DOHH2 (cell line): Measurements from ENCODE around the gene ATG12.

Experiments
- H3F3A ChIP-seq: fragments of 200-600 bp; sonication (generic), shearing (Covaris generic); 2 replicates; pipeline ENCODE4 v1.6.0; 2016; ENCODE audit warnings: antibody characterized with exemption, mild to moderate bottlenecking; ENCODE audit not compliant: control insufficient read depth, insufficient read depth
- H3K27ac ChIP-seq: fragments of 200-600 bp; sonication (generic); 2 replicates; pipeline ENCODE4 v1.5.1; 2014; ENCODE audit warnings: low read depth, mild to moderate bottlenecking, low read length, moderate library complexity
- H3K27me3 ChIP-seq: fragments of 200-600 bp; sonication (generic); 2 replicates; pipeline ENCODE4 v1.6.1; 2014; ENCODE audit warnings: mild to moderate bottlenecking, low read length, mixed read lengths; ENCODE audit not compliant: control insufficient read depth
- H3K36me3 ChIP-seq: fragments of 200-600 bp; sonication (generic); 2 replicates; pipeline ENCODE4 v1.6.1; 2014; ENCODE audit warnings: mild to moderate bottlenecking, low read length, moderate library complexity, mixed read lengths; ENCODE audit not compliant: control insufficient read depth
- H3K4me1 ChIP-seq: fragments of 200-600 bp; sonication (generic); 2 replicates; pipeline ENCODE4 v1.6.1; 2014; ENCODE audit warnings: mild to moderate bottlenecking, low read length, mixed read lengths; ENCODE audit not compliant: control insufficient read depth
- H3K4me2 ChIP-seq: fragments of 200-600 bp; sonication (generic); 2 replicates; pipeline ENCODE4 v1.6.0; 2014; ENCODE audit warnings: mild to moderate bottlenecking, low read length, moderate library complexity
- H3K4me3 ChIP-seq: fragments of 200-600 bp; sonication (generic); 2 replicates; pipeline ENCODE4 v1.5.1; 2014; ENCODE audit warnings: mild to moderate bottlenecking, low read length, mixed read lengths
- H3K79me2 ChIP-seq: fragments of 200-600 bp; sonication (generic); 2 replicates; pipeline ENCODE4 v1.6.1; 2014; ENCODE audit warnings: mild to moderate bottlenecking, low read length, mixed read lengths; ENCODE audit not compliant: control insufficient read depth
- H3K9me2 ChIP-seq: fragments of 200-600 bp; sonication (generic); replicated peaks from 2 replicates; pipeline ENCODE4 v1.6.1; 2014; ENCODE audit warnings: mild to moderate bottlenecking, low read length, mixed read lengths; ENCODE audit not compliant: control insufficient read depth
- H3K9me3 ChIP-seq: fragments of 200-600 bp; sonication (generic); 2 replicates; pipeline ENCODE4 v1.6.1; 2014; ENCODE audit warnings: antibody characterized with exemption, low read length, mixed read lengths; ENCODE audit not compliant: control insufficient read depth, insufficient read depth
- H4K20me1 ChIP-seq: fragments of 200-600 bp; sonication (generic); 2 replicates; pipeline ENCODE4 v1.6.0; 2014; ENCODE audit warnings: low read depth, mild to moderate bottlenecking, antibody characterized with exemption, low read length, moderate library complexity; ENCODE audit not compliant: control insufficient read depth, insufficient read depth
- EZH2phosphoT487 ChIP-seq: fragments of 200-600 bp; sonication (generic); IDR thresholded peaks from 2 replicates; pipeline ENCODE4 v1.6.1; 2017; ENCODE audit warnings: borderline replicate concordance, mild to moderate bottlenecking, antibody characterized with exemption, low read length, moderate library complexity, mixed read lengths
- TF ChIP-seq, protein P1 (sequence below): fragments of 200-600 bp; sonication (generic); IDR thresholded peaks from one replicate; pipeline ENCODE4 v1.5.1; 2014; ENCODE audit warnings: antibody characterized with exemption, mild to moderate bottlenecking, low read depth, low read length; ENCODE audit not compliant: poor library complexity, severe bottlenecking

Gene ATG12

DNA sequence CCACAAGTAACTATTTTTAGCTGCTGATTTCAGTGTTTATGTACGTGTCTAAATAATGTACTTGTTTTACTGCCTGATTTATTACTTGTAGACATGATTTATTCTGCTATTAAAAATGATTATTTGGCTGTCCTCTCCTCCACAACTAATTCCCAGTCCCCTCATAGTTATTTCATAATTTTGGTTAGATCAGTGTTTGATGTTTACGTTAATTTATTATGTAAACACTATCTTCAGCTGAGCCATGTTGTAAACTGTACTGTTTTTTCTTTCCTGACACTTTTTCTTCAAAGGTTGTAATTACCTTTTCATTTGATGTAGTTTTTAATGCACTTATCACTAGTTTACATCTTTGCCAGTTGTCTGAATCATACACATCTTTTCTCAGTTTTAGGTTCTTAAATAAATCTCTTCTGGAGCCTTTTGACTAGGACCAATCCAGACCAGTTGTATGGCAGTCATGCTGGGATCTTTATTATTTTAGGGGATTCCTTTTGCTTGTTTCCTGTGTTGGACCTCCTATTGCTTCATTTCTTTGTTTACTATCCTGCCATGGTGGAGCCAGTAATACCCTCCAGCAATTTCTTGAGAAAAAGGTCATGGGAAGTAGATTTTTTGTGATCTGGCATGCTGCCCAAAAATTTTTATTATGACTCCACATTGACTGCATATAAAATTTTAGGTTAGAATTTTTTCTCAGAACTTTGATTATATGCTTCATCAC lies 16.4 kb upstream of the ATG12 start:
- Histone ChIP-seq H3K27me3 (no peaks in the 10 kb centered on the region), H3F3A (peaks cover 4% of the 10 kb centered on the region; the same call in 1 of the 2 replicates), H3K4me3 (no peak overlapping the region), H3K79me2 (peaks cover 99% of the 10 kb centered on the region), H3K36me3 (peaks cover 28% of the 10 kb centered on the region), H3K9me2 (no peaks in the 10 kb centered on the region), H3K9me3 (peaks cover 8% of the 10 kb centered on the region; the same call in 1 of the 2 replicates), H3K4me1 (peaks cover 17% of the 10 kb centered on the region), H3K4me2 (no peak overlapping the region), H4K20me1 (peaks cover 3% of the 10 kb centered on the region; the same call in 1 of the 2 replicates), H3K27ac (no peak overlapping the region)
- no peak for TF ChIP-seq EZH2phosphoT487
- TF ChIP-seq, protein P1, sequence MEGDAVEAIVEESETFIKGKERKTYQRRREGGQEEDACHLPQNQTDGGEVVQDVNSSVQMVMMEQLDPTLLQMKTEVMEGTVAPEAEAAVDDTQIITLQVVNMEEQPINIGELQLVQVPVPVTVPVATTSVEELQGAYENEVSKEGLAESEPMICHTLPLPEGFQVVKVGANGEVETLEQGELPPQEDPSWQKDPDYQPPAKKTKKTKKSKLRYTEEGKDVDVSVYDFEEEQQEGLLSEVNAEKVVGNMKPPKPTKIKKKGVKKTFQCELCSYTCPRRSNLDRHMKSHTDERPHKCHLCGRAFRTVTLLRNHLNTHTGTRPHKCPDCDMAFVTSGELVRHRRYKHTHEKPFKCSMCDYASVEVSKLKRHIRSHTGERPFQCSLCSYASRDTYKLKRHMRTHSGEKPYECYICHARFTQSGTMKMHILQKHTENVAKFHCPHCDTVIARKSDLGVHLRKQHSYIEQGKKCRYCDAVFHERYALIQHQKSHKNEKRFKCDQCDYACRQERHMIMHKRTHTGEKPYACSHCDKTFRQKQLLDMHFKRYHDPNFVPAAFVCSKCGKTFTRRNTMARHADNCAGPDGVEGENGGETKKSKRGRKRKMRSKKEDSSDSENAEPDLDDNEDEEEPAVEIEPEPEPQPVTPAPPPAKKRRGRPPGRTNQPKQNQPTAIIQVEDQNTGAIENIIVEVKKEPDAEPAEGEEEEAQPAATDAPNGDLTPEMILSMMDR: no peak

DNA sequence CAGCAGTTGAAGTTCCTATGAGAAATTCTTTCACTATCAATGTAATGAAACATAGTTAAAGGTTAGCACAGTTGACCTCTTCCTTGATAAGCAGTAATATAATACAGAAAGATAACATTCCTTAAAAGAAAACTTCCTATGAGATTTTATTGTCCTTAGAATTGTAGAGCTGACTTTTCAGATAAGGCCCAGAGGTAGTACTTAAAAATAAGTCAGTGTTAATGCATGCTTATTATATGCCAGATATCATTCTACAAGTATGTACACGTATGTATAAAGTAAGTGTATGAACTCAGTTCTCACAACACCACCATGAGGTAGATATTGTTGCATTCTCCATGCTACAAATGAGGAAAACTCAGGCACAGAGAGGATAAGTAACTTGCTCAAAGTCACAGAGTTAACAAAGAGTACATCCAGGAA lies 15.7 kb upstream of the ATG12 start:
- peaks cover 29% of the 10 kb centered on the region for H3K36me3 ChIP-seq
- no peak overlapping the region for H3K27ac ChIP-seq
- peaks cover 99% of the 10 kb centered on the region for H3K79me2 ChIP-seq
- H3K4me2 ChIP-seq: no peak overlapping the region
- peaks cover 5% of the 10 kb centered on the region; the same call in 1 of the 2 replicates for H3K9me3 ChIP-seq
- no peak overlapping the region for H3K4me3 ChIP-seq
- H3K9me2 ChIP-seq: no peaks in the 10 kb centered on the region
- peaks cover 4% of the 10 kb centered on the region; the same call in 1 of the 2 replicates for H3F3A ChIP-seq
- peaks cover 3% of the 10 kb centered on the region; the same call in 1 of the 2 replicates for H4K20me1 ChIP-seq
- TF ChIP-seq, protein P1: no peak
- TF ChIP-seq EZH2phosphoT487: no peak
- no peaks in the 10 kb centered on the region for H3K27me3 ChIP-seq
- H3K4me1 ChIP-seq: peaks cover 17% of the 10 kb centered on the region

DNA sequence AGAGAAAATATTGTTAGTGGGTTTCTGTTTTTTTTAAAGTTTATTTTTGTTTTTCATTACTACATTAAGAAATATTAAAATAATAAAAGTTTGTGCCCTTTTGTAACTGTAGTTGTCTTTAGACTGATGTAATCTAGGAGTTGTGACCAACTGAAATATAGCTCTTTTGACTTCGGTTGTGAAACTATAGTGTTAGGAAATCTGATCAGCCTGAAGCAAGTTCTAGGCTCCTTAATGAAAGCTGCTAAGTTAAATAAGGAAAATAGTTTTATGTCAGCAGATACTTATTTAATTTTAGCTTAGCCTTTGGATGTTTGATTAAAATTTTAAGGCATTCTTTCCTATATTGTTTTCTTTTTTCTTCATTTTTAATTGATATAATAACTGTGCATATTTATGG lies 14.6 kb upstream of the ATG12 start:
- no peaks in the 10 kb centered on the region for H3K9me2 ChIP-seq
- H3K4me2 ChIP-seq: no peak overlapping the region
- H3K27me3 ChIP-seq: no peaks in the 10 kb centered on the region
- H3F3A ChIP-seq: peaks cover 4% of the 10 kb centered on the region; the same call in 1 of the 2 replicates
- peaks cover 5% of the 10 kb centered on the region; the same call in 1 of the 2 replicates for H3K9me3 ChIP-seq
- TF ChIP-seq, protein P1: no peak
- TF ChIP-seq EZH2phosphoT487: no peak
- peaks cover 17% of the 10 kb centered on the region for H3K4me1 ChIP-seq
- H3K79me2 ChIP-seq: peaks cover 99% of the 10 kb centered on the region
- no peak overlapping the region for H3K27ac ChIP-seq
- no peak overlapping the region for H3K4me3 ChIP-seq
- H4K20me1 ChIP-seq: peaks cover 3% of the 10 kb centered on the region; the same call in 1 of the 2 replicates
- H3K36me3 ChIP-seq: peaks cover 29% of the 10 kb centered on the region
